ENCODE measurements around the gene ABCA12.

- TF ChIP-seq CTCF (IDR thresholded peaks at IDR 0.05): no peak
- TF ChIP-seq POLR2AphosphoS5 (IDR thresholded peaks at IDR 0.05; ENCODE audit: low read depth, low read length): no peak
- no peak for TF ChIP-seq YY1 (IDR thresholded peaks at IDR 0.05; ENCODE audit: low read depth)
- TF ChIP-seq USF2 (IDR thresholded peaks at IDR 0.05; ENCODE audit: borderline replicate concordance, low read depth, low read length): no peak
- TF ChIP-seq JUND (IDR thresholded peaks at IDR 0.05): no peak
- TF ChIP-seq EP300 (IDR thresholded peaks at IDR 0.05; ENCODE audit: borderline replicate concordance in 1 of 2, low read depth in 1 of 2, low read length in 1 of 2): no peak
- TF ChIP-seq PBX3 (IDR thresholded peaks at IDR 0.05): no peak
- no peak for TF ChIP-seq GABPA (IDR thresholded peaks at IDR 0.05; ENCODE audit: low read depth)
- no peak for TF ChIP-seq FOSL2 (IDR thresholded peaks at IDR 0.05; ENCODE audit: borderline replicate concordance, low read depth)
Observed at GRCh38 chr2:215068399-215068798, 70.0 kb downstream of the ABCA12 start.
